Right forelimb (tissue), 1 donor: ENCODE results near the gene TTC6.
"Not testable (repeated sequence)": the region's sequence is repeated elsewhere in the genome, so short reads cannot be mapped to it uniquely, and the experiment has no call there.

Experiments
- DNase-seq: peaks from one replicate; pipeline ENCODE4 v3.0.0-alpha.2; 2018

The TTC6 gene, protein sequence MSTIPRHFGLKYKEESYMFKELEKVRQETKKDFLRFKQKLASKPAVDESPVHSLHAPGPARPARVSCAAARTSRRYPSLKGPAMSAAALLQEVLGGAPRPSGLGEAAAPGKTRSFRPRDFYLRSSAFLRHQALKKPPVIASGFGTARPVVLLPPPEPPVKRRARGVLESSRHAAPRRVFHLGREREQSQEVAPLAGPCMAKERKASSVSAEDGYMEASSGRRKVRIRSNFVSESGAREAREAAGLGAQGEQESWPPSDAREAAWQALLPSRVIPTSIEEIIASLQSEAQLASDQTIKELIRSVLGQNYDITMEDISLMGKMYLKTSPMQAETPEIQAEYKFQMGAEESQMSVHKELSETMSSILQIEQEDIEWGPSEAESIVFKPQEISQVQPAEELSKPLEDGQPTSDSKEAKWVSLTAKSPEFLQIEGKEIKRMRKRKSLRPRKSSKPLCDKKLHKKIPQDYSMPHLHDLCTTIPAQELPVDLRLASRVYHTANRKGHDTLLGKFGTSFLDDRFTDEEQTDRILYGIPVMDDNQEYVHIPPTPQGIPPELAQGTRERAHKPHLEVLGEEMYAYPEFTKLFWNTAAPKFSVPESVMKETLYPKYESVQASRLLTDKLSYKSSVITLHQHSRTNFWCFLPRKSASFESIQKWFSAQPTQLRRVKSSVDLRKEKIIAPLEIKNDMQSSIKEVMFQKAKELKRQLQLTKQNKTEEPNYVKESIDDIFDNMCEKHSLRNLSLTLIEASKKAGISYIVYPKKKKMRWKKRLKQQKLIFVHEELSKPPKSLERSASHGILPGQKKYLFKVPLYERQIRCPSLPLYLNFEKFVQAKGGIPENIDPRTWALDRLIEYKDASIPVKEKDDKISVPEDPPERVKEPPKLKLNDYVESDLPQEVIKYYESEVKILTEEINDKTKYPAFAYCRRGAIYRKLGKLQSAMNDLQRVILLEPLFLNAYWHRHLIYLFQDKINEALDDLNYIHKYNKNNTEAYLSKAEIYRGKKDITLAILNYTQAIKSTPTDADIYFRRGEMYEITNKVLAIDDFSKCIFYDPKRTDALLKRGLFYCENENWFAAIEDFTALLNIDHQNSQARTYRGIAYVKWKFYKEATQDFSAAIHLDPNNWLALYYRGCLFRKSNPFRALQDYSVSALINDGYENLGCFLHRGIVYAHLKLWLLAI (N-terminal part only)

DNA sequence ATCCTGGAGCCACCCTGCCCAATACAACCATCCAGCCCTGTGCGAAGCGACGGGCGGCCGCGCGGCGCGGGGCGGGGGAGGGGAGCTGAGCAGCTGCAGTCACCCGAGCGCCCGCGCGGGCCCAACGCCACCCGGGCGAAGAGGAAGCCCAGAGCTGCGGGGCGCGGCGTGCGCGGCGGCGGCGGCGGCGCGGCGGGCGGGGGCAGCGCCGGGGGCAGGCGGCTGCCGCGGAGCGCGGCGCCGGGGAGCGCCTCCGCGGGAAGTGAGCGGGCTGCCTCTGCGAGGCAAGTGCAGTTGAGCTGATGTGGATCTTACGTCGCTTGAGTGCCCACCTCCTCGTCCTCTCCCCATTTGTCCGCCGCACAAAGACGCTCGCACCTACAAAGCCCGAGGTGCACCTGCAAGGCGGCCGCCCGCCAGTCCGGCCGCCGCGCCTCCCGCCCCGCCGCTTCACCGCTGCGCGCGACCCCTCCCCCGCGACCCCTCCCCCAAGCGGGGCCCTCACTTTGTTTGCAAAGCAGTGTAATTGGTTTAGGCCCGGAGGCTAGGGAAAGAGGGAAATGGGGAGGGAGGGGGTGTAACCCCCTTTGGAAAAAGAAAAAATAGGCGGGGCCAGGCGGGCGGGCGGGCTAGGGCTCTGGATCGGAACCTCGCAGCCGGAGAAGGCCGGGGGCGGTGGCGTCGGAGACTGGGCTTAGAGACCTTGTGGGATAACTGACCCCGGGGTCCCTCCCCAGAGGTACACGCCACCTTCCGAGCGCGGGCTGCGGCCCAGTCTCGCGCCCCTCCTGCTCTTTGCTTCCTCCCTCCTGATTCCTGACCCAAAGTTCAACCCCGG, at the start of gene TTC6, which contains the start of gene FOXA1:
Gene TTC6, plus strand, starts transcription at position 659 of the 838 bp plus-strand sequence. CDS start 26,436 bp downstream, outside the sequence.
Gene FOXA1, minus strand, starts transcription at position 279 of the 838 bp plus-strand sequence. Its CDS starts 277 bp downstream, at position 2.
- DNase-seq: no peak

DNA sequence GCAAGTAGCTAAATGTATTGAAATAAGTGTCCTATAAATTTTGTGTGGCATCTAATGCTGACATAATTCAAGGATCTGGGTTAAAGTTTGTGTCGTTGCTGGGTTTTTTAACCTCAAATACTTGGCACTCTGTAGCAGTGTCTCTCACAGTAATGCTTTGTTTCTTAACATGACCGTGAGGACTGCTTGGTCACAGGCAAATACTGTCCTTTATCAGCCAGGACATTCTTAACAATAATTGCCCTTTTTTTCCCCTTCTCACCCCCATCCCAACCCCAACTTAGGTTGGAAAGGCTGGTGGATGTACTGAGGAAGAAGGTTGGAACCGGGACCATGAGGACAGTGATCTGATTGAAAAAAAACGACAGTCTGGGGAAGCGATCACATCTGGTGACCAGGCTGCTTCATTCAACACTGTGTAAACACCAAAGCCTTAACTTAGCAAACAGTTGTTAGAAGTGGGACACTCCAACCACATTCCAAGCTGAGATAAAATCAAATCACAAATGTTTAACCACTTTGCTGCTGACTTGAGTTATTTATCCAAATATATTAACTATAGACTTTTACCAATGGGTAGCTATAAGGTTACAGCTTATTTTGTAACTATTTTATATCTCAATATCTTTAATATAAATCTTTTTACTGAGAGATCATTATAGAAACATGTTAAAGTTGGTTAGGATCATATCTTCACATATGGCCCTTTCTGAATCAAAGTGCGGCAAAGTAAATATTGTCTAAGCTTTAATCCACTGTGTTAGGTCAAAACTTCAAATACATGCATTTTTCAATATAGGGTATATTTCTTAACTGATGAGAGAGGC, 48.6 kb upstream of the TTC6 start:
- DNase-seq: no peak

DNA sequence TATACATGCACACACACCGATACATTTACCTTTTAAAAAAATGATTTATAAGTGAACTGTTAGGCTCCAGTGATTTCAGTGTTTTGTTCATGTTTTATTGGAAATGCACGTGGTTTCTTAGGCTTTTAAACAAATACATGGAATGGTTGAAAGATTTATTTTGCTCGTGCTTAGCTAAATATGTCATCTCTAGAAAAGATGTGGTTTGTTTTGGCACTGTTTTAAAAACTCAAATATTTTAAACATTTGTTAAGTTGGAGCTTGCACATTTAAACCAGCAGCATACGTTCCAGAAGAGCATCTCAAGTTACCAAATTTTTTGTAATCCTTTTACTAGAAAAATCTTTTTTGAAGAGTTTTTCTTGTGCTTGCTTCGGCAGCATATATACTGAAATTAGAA, 44.9 kb upstream of the TTC6 start:
- no peak for DNase-seq

DNA sequence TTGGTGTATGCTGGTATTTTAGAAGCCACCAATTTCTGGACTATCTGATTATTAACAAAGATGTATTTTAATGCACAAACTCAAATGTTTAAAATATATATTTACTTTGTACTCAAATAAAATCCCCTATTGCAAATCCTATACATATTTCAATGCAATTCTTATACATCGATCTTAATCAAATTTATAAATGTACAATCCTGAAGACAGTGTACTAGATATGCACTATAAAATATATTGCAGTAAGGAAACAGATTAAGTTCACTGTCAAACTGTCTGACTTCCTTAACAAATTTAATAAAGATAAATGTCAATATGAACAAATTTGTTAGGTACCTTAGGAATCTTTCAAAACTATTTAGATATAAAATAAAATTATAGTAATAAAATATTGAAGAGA, 44.3 kb upstream of the TTC6 start:
- no peak for DNase-seq

DNA sequence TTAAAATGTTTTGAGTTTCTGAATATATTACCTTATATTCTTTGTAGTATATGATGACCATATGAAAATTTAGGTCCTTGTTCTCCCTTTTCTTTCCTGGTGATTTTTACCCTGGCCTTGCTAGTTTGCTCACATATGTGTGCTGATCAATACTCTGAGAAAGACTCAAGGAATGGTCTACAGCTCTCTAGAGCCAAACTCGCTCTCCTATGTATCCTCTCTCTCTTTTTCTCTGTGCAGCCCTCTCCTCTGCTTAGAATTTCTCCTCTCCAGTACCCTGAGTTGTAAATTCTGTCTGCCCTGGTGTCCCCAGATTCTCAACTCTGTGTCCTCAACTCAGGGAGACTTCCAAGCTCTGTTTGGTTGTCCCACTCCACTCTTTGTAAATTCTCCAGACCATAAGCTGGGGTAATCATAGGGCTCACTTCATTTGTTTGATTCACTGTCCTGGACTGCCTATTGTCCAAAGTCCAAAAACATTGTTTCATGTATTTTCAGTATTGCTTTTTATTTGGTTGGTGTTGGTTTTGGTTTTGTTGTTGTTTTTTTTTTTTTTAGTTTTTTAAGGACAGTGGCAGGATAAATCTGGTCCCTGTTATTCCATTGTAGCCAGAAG, 41.4 kb upstream of the TTC6 start:
- no peak for DNase-seq

DNA sequence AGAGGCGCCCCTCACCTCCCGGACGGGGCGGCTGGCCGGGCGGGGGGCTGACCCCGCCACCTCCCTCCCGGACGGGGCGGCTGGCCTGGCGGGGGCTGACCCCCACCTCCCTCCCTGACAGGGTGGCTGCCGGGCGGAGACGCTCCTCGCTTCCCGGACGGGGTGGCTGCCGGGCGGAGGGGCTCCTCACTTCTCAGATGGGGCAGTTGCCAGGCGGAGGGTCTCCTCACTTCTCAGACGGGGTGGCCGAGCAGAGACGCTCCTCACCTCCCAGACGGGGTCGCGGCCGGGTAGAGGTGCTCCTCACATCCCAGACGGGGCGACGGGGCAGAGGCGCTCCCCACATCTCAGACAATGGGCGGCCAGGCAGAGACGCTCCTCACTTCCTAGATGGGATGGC, 39.8 kb upstream of the TTC6 start:
- not testable (repeated sequence) for DNase-seq

DNA sequence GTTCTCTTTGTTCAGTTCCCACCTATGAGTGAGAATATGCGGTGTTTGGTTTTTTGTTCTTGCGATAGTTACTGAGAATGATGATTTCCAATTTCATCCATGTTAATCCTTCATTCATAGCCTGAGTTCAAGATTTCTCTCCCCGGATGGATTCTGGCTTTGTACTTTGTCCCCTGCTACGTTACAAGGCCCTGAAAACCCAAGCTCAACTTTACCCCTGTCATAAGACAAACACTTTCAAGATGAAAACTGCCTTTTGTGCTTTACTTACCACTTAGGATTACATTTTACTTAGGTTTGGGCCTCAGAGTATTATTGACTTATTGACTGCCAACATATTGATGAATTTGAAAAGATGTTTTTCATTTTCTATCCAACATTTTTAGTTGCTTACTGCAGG, 36.7 kb upstream of the TTC6 start:
- DNase-seq: no peak

DNA sequence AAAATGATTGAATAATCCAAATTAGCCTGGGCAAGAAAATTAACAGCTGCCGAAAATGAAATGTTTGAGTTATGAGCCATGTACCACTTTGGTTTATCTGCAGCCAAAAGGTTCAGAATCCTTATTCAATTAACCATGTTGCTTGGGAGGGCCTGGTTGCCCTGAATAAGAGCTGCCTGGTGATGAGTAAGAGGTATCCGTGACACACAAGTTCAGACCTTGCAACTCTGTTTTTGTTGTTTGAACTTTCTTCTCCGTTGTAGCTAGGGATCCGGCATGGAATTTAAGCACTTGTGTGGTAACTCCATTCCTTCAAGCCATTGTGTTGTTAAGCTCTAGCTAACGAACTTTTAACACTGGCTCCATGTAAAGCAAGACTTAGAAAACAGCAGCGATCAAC, 36.0 kb upstream of the TTC6 start:
- DNase-seq: no peak

DNA sequence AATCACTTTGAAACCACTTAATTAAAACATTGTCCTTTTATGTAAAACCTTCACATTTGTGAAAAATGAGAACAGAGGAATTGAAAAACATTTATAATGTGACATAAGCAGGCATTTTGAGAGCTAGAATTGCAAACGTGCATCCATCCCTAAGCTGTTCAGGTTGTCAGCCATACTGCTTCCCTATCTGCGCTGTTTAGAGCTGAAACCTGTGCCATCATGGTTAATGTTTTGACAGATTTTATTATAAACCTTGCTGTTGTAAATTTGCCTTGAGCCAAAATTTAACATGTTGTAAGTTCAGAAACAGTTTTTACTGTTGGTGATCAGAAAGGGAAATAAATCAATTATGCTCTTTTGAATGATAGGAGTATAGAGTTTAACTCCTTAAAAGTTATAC, 32.2 kb upstream of the TTC6 start:
- no peak for DNase-seq

DNA sequence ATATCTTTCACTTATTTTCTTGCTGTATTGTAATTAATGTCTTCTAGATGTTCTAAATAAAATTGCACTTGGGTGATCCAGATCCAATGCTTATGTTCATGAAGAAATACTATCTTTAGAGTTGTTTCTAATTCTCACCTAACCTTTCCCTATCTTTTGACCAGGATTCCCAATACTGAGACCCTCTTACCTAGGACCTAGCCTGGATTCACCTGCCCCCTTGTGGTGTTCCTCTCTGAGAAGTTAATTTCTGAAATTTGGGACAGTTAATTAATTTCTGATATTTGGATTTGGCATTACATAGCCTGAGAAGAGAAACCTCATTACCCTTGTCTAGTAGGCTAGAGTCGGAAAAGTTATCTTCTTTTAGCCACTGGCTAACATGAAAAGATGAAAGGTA, 29.9 kb upstream of the TTC6 start:
- no peak for DNase-seq

DNA sequence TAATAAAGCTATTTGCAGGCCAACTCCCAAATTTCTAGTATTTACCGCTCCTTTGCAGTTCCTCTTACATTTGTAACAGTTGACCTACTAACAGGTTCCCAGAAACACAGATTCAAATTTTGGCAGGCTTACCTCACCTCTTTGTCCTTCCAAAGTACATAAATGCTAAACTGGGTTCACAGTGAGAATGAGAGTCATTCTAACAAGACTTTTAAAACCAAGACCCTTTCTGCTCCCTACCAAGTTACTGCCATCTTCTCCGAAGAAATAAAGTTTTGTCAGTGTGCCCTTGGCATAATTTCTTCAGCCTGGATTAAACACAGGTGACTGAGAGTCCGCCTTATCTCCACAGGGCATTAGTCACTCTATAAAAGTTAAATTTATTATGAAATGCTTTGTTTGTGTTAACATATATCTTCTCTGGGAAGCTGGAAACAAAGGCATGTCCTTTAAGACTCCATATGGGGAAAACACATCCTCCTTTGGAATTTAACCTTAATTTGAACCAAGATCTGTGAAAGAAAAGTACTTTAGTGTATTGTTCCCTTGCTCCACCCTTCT, 28.5 kb upstream of the TTC6 start:
- DNase-seq: no peak

DNA sequence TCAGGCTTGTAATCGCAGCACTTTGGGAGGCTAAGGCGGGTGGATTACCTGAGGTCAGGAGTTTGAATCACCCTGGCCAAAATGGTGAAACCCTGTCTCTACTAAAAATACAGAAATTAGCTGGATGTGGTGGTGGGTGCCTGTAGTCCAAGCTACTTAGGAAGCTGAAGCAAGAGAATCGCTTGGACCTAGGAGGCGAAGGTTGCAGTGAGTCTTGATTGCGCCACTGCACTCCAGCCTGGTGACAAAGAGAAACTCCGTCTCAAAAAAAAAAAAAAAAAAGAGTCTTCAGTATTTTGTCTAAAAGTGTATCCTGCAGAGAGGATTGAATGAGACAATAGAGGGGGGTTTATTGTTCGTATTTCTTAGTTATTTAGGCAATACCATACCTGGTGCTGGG, 25.7 kb upstream of the TTC6 start:
- no peak for DNase-seq

DNA sequence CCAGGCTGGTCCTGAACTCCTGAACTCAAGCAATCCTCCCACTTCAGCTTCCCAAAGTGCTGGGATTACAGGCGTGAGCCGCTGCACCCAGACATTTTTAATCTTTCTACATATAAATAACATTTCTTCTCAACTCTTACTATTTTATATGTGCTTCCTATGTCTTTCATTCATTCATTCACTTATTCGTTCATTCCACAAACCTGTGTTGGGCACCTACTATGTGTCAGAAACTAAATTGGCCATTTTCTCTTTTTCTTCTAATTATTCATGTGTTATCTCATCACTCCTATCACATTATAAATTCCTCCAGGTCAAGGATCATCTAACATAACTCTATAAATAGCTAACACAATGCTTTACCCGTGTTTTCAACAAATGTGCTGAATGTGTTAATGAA, 24.0 kb upstream of the TTC6 start:
- DNase-seq: no peak

DNA sequence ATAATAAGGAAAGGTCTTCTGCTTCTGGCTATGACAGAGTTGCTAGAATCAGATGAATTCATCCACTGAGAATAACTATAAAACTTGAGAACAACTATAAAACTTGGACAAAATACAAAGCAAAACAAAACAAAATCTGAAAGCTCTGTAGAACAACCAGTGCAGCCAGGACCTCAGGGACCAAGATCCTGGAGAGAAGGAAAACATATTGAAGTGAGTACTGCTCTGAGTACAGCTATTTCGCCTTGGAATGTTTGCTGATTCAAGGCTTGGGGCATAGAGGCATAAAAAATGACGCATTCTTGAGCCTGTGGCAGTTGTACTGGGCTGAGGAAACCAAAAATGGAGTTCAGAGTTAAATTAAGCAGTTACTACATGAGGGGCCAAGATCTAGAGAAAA, 22.1 kb upstream of the TTC6 start:
- DNase-seq: no peak

DNA sequence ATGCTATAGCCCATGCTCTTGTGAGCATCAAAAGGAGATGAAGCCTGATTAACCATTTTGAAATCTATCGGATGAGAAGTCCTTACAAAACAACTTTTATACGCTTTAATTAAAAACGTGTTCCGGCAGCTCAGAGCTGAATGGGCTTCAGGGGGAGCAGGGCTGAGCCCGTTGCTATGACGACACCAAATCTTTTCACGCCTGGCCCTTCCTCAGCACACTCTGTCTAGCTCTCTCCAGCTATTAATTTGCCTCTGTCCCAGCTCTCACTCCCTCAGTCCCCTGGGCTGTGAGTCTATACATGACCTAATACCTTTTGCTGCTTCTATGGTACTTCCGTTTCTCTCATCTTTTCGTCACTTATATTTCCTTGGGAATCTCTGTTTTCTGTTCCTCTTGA, 16.2 kb upstream of the TTC6 start:
- DNase-seq: no peak

DNA sequence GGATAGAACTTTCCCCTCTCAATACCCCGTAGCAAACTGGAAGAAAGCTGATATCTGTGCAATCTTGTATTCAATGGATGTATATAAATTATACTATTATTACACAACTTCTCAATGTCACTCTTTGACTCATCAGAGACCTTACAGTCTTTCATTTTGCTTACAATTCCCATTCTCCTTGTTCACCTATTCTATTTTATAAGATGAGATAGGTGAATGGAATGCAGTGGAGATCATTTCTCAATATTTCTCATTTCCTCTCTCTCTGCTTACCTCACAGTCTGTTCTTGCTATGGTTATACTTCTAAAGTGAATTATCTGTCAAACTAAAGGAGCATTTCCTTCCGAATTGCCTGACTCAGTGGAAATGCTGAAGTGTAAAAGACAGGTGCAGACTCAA, 15.3 kb upstream of the TTC6 start:
- no peak for DNase-seq

DNA sequence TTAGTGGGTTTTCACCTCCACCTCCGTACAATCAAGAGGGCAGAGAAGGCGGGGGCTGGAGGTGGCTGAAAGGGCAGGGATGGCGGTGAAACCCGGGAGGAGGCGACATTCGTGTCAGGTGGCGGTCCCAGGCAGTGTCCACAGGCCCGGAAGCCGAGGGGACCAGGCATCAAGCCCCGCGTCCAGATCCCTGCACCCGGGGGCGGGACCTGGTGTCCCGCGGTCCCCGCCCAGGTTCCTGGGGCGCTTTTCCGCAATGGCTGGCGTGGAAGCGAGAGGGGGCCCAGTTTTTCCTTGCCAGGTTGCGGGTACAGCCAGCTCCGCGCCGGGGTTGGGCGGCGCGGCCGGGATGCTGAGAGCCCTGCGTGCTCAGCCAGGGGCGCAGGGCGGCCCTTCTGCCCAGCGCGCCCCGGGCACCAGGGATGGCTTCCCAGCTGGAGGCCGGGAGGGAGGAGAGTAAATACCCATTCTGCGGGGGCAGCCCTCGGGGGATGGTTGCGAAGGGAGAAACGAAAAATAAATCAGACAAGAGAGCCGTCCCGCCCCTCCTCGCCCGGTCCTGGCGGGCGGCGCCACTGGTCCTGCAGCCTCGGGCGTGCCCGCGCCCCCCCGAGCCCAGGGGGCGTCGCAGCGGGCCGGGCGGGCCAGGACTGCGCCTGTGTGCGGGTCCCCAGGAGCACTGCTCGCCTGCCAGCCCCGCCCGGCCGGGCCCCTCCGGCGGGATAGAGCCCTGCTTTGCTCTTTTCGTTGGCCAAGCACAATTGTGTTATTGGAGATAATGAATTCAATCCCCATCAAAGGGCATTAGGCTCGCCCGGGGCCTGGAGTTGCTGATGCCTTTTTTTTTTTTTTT, 11.8 kb upstream of the TTC6 start:
- no peak for DNase-seq

DNA sequence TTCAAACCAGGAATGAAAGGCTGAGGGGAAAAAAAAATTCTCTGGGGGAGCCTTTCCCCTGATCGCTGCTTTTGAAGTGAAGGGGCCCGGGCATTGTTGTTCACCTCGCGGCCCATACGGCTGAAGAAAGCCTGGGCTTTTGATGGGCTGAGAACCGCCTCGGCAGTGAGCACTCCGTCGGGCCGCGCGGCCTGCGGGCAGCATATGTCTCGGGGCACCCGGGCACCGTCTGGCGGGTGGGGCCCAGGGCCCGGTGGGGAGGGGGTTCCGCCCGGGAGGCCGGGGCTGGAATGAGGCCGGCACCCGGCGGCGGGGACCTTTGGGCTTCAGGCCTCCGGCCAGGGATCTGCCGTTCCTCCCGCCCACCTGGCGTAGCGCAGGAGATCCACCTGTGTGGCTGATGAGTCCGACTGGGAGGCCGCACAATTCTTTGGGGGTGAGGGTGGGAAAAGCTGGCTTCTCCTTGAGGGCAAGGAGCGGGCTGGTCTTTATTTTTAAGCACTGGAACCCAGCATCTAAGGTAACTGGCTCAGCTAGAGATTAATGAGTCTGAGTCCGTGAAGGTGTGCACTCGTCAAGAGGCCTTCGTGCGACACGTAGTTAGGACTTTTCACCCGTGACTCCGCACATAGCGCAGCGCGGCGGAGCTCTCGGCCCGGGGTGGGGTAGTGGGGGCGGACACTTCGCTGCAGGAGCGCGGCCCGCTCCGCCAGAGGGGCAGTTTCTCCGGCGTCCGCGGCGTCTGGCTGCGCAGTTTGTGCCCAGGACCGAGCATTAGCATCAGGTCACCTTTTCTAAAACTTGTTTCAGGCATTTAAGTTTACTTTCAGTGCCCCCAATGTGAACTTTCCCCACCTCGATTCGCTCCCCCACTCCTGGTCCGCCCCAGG, 11.0 kb upstream of the TTC6 start:
- DNase-seq: no peak

DNA sequence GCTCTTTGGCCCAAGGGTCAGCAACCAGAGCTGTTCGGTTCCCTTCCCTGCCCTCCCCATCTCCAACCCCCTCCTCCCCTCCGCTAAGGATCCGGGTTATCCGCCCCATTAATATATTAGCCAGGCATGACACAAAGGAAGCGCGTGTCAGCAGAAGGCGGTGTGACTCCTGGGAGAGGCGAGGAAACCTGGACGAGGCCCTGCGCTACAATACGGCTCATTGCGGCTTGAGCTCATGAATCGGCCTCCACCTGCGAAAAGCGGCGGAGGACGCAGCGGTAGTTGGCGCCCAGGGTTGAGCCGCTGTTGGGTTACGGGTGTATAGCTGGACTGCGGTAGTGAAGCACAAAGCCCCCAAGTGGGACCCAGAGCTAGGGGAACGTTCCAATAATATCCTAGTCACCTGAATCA, 10.3 kb upstream of the TTC6 start:
- DNase-seq: no peak
